HG03135 (cell line): ENCODE data around the gene ME2.
"Not testable (repeated sequence)": the region's sequence is repeated elsewhere in the genome, so short reads cannot be mapped to it uniquely, and the experiment has no call there.

Experiments
- ATAC-seq: cut with Tn5 transposase; IDR thresholded peaks from one replicate; pipeline ENCODE4 v1.9.1; 2021; ENCODE audit warnings: mild to moderate bottlenecking, moderate library complexity; ENCODE audit not compliant: unreplicated experiment

ME2 gene

DNA sequence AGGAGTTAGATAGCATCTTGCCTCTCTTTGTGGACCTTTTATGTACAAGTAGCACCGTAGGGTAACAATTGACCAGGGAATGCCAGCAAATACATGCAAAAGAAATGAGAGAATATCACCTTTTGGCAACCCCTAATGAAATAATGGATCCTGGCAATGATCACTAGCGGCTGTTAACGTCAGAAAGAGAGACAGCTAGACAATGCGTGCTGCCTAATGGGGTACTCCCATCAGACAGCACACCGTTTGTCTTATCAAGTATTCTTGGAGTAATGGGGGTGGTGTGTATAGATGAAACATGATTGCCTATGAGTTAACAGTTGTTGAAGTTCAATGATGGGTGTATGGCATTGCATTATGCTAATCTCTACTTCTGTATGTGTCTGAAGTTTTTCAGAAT lies 90.5 kb downstream of the ME2 start:
- ATAC-seq: no peak

DNA sequence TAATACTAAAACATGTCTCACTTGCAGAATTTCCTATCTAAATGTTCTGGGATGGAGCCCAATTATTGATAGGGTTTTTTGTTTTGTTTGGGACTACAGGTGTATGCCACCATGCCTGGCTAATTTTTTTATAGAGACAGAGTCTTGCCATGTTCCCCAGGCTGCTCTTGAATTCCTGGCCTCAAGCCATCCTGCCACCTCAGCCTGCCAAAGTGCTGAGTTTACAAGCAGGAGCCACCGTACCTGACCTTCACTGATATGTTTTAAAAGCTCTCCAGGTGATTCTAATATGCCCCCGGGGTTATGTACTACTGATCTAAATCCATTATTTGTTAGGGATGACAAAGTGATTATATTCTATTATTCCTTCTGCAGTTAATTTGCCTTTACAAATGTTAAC lies 91.1 kb downstream of the ME2 start:
- no peak for ATAC-seq

DNA sequence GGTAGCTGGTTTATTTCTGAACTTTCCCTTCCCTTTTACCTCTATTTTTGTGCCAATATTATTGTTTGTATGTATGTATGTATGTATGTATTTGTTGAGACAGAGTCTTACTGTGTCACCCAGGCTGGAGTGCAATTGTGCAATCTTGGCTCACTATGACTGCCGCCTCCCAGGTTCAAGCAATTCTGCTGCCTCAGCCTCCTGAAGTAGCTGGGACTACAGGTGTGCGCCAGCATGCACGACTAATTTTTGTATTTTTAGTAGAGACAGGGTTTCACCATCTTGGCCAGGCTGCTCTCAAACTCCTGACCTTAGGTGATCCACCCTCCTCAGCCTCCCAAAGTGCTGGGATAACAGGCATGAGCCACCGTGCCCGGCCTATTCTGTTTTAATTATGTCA lies 93.5 kb downstream of the ME2 start:
- not testable (repeated sequence) for ATAC-seq

DNA sequence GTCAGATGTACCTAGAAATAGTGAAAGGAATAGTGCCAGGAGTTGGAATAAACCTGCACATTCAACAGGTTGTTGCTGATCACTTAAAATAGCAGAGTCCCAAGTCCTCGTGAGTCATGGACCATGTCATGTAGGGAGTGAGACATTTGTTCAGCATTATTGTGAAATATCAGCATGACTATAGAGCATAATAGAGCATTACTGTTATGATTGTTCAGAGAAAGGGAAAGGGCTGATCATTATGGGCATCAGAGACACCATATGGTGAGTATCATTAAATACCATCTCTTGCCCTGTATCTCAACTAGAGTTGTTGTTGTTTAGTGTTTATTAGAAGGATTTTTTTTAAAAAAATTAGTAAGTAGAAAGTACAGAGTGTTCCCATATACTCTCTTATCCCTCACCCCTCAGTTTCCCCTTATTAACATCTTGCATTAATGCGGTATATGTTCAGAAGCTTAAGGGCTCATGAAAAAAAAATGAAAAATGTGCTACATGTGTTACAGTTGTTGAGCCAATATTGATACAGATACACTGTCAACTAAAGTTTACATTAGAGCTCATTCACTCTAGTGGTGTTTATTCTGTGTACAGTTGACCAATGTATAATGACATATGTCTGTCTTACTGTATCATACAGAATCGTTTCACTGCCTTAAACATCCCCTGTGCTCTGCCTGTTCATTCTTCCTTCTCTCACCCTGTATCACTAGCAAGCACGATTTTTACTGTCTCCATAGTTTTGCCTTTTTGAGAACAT lies 94.6 kb downstream of the ME2 start:
- ATAC-seq: no peak

DNA sequence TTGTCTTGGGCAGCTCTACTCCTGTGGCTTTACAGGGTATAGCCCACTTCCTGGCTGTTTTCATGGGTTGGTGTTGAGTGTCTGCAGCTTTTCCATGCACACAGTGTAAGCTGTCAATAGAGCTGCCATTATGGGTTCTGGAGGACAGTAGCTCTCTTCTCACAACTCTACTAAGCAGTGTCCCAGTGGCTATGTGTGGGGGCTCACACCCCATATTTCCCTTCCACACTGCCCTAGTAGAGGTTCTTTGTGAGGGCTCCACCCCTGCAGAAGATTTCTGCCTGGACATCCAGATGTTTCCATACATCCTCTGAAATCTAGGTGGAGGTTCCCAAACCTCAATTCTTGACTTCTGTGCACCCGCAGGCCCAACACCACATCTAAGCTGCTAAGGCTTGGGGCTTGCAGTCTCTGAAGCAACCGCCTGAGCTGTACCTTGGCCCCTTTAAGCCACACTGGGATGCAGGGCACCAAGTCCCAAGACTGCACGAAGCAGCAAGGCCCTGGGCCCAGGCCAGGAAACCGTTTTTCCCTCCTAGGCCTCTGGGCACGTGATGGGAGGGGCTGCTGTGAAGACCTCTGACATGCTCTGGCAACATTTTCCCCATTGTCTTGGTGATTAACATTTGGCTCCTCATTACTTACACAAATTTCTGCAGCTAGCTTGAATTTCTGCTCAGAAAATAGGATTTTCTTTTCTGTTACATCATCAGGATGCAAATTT lies 98.3 kb downstream of the ME2 start:
- no peak for ATAC-seq

DNA sequence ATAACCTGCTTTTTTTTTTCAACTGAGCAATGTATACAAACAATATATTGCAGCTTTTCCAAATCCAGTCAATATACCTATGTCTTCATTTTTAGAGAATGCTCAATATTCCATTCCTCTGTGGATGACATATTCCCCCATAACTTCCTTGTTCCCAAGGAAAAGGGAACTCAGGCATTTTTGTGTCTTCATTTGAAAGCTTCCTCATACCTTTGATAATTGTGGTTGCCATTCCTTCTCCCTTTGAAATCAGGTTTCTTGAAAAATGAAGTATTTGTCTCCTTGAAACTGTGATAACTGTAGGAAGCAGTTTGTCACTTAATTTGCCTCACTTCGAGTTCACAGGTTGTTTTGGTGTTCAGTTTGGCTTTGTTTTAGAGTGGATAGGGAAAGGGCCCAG lies 102.5 kb downstream of the ME2 start:
- no peak for ATAC-seq

DNA sequence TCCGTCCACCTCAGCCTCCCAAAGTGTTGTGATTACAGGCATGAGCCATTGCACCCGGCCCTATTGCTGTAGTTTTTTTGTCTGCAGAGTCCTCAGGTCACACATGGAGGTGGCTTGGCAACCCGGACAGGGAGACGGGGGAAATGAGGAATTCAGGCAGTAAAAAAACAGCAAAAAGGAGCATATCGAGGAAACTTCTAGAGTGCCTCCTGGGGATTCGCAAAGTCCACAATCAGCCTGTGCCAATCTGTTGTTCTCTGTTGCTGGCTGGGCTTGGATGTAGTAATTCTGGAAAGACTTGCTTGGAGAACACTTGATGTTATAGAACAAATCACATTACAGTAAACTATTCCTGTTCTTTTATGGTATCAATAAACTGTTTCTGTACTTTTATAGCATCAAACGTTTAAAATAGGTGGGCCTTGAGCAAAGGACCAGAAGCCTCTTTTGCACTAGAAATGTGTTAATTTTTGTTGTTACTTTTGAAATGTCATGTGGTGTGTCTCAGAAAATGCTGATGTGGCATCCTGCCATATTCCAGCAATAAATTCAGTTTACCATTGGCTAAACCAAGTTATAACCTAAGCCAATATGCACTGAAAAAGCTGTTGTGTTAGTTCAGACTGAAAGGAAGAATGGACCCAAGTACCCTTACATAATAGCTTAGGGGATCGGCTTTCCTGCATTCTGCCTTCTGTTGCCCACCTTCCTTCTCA lies 103.3 kb downstream of the ME2 start:
- no peak for ATAC-seq

DNA sequence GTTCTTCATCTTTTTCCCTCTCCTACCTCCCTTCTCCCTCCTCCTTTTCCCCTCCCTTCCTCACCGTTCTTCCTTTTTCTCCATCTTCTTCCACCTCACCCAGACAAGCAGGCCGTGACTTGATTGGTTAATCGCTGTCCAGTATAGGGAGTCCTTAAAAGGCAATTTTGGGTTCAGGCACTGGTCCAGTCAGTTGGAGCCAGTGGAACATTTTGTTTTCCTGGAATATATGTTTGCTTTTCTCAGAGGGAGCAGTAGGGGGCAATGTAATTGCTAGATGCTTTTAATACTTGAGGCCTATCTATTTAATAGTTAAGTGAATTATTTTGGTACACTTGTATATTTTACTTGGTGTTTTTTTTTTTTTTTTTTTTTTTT lies 103.9 kb downstream of the ME2 start:
- no peak for ATAC-seq

DNA sequence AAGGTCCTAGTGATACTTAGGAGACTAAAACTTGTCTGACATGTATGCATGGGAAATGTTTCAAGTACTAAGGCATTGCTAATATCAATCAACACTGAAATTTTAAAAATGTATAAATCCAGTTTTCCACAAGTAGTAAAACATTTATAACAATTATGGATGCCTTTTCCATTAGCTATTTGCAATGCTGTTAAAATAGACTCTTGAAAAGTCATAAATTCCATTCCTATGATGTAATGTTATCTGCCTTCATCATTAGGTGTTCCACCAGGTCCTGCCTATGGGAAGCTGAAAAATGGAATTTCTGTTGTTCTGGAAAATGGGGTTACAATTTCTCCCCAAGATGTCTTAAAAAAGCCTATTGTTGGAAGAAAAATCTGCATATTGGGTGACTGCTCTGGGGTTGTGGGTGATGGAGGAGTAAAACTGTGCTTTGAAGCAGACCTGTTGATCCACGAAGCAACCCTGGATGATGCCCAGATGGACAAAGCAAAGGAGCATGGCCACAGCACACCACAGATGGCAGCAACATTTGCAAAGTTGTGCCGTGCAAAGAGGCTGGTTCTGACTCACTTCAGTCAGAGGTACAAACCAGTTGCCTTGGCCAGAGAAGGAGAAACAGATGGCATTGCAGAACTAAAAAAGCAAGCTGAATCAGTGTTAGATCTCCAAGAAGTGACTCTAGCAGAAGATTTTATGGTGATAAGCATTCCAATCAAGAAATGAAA lies 107.6 kb downstream of the ME2 start:
- no peak for ATAC-seq

DNA sequence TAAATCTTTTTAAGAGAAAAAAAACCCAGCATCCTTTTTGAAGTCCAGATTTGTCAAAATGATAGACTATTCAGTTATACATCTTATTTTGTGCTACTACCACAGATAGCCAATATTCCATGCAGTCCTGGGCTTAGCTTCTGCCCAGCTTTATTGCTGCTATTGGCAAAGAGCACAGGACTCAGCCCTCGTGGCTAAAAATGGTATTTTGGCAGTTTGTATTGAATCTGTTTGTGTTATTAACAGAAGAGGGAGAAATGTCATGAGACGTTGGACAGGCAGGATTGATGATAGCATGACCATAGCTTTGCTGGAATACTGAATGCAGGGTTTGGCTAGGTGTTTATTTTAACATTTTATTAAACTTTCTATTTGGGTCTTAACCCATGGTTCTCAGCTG lies 108.3 kb downstream of the ME2 start:
- ATAC-seq: no peak

DNA sequence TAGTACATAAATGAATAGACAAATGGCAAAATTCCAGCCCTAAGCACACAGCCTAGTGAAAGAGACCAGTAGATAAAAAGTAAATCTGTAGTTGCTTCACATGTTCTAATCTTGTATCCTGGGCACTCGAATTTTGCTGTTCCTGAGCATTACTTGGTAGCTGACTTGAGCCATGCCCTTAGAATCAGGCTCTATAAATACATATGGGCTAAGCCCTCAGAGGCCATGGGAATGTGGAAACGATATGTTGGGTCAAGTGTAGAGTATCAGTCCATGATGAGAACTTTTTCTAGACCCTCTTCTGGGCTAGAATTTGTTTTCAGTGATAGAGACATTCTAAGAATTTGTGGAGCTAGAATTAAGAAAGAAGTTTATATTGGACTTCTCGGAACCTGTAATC lies 110.8 kb downstream of the ME2 start:
- ATAC-seq: no peak

DNA sequence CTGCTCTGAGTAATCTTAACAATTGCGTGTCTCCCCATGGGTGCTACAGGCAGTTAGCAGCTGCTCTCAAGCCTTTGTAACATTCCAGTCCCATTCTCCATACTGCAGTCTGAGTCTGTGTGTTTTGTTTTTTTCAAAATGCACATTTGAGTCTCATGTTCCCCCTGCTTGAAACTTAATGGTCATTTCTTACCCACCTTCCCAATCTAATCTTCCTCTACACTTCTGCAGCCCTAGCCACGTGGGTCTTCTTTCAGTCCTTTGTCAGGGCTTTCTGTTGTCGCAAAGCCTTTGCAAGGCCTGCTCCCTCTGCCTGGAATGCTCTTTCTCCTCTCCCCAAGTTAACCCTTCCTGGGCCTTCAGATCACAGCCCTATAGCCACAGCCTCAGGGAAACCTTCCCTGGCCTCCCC lies 113.4 kb downstream of the ME2 start:
- ATAC-seq: no peak

DNA sequence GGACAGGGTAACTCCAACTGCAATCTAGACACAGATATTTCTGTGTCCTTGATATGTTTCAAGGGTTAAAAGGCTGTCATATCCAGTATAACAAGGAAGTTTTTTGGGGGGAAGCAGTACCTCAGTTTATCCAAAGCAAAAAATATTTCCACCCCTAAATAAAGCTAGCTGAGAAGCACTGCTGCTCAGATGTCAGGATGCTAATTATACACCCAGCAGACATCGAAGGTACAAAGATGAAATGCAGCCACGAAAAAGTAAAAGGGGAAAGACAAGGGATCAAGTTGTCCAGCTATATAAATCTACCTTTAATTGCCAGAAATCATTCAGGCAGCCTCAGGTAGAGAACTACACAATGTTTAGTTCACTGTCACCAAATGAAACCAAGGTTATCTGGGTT lies 115.1 kb downstream of the ME2 start:
- no peak for ATAC-seq

DNA sequence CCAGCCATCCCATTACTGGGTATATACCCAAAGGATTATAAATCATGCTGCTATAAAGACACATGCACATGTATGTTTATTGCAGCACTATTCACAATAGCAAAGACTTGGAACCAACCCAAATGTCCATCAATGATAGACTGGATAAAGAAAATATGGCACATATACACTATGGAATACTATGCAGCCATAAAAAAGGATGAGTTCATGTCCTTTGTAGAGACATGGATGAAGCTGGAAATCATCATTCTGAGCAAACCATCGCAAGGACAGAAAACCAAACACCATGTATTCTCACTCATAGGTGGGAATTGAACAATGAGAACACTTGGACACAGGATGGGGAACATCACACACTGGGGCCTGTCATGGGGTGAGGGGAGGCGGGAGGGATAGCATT lies 124.3 kb downstream of the ME2 start:
- ATAC-seq: not testable (repeated sequence)
